ENCODE results near the gene TRIL.

Gene TRIL

GRCh38 chr7:28937619-28938018, 20.5 kb downstream of the TRIL start:
- TF ChIP-seq CTCF (IDR thresholded peaks at IDR 0.05; ENCODE audit: low read depth, low read length, missing control alignments) = no peak
- H3K4me3 ChIP-seq (ENCODE audit: low read depth, low read length) = no peak overlapping the region
- DNase-seq (ENCODE audit: low read depth) = no peak

GRCh38 chr7:28937103-28937502, 21.0 kb downstream of the TRIL start:
- TF ChIP-seq CTCF (IDR thresholded peaks at IDR 0.05; ENCODE audit: low read depth, low read length, missing control alignments) = no peak
- H3K4me3 ChIP-seq (ENCODE audit: low read depth, low read length) = no peak overlapping the region
- no peak for DNase-seq (ENCODE audit: low read depth)

DNA sequence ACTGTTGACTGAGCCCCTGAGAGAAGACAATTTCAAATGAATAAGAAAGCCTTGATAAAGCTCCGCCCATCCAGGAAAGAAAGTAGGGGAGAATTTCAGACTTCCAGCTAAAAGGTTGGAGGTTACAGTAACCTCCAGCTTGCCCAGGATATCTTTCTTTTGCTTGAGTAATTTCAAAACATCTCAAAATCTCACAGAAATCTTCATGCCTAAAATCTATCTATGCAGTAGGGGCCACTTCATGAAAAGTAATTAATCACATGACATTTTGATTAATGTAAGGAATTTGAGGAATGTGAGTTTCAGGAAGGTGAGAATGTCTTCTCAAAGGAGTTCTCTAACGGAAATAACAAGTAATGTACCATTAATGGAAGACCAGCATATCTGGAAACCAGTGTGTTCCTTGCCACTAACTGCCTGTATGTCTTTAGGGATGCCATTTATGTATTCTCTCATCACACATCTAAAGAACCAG, 24.2 kb downstream of the TRIL start:
- no peak for TF ChIP-seq CTCF (IDR thresholded peaks at IDR 0.05; ENCODE audit: low read depth, low read length, missing control alignments)
- no peak overlapping the region for H3K4me3 ChIP-seq (ENCODE audit: low read depth, low read length)
- DNase-seq (ENCODE audit: low read depth) = no peak

- DNase-seq (ENCODE audit: low read depth) = no peak
- H3K4me3 ChIP-seq (ENCODE audit: low read depth, low read length) = no peak overlapping the region
- TF ChIP-seq CTCF (IDR thresholded peaks at IDR 0.05; ENCODE audit: low read depth, low read length, missing control alignments) = no peak
These were observed 26.6 kb downstream of the TRIL start for GRCh38 chr7:28931565-28931964.

DNA sequence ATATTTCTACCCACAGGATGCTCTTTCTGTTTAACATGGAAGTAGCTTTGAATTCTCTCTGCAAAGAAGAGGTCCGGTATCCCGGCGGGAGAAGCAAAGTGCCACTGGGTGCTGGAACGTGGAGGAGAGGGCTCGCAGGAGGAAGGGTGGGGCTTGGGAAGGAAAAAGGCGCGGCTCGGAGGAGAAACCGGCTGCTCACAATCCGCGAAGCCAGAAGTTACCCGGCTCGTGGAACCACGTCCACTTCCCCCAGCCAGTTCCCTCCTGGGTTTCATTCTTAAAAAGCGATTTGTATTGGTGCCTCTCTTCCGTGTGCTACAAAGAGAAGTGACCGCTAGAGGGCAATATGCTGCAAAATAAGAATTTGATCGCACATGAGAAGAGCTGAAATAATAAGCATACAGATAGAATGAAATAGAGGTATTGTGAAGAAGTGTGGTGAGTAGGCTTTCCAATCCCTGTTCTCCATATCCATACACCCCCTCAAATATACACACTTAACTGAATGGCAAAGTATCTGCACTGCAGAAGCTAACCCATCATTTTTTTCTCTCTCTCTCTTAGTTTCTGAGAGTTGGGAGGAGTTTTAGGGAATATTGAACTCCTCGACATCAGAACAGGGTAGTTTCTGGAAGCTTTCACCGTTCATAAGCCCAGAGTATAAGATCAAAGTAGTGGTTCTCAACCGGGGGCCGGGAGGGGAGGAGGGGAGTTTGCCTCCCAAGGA, 31.1 kb downstream of the TRIL start:
- DNase-seq (ENCODE audit: low read depth) = peak; percentile 53
- peak; percentile 77 for TF ChIP-seq CTCF (IDR thresholded peaks at IDR 0.05; ENCODE audit: low read depth, low read length, missing control alignments)
- peak overlapping the region; percentile 49 for H3K4me3 ChIP-seq (ENCODE audit: low read depth, low read length)

DNA sequence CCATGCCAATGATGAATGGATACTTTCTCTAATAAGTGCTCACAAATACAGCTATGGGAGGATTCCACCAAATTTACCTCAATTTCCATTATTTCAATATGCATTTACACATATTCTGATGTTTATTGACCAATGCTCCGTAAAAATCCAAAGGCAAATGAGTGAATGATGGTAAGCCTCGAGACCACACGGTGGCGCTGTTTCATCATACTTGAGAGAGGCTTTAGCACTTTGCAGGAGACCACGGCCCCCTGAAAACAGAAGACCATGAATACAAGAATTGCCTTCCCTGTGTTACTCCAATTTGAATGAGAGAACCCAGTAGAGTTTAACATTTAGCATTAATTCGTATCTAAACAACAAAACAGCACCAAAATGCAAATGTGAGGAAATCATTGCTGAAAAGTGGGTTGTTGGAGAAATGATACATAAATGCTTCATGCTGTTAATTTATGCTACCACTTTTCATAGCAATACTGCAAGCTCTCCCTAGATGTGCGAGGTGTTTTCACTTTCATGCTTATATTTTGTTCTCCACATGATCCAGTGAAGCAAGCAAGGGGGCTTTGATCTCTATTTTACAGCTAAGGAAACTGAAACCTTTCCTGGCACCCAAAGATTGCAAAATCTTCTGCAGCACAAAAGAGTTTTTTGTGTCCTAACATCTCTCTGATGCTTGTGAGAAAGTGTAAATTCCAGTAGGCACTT, 35.4 kb downstream of the TRIL start:
- H3K4me3 ChIP-seq (ENCODE audit: low read depth, low read length) = no peak overlapping the region
- peak; percentile 34 for DNase-seq (ENCODE audit: low read depth)
- peak; percentile 74 for TF ChIP-seq CTCF (IDR thresholded peaks at IDR 0.05; ENCODE audit: low read depth, low read length, missing control alignments)

Measured in GM12864 (cell line).